CD4-positive, alpha-beta memory T cell (primary cell): ENCODE results near the gene CENPL. TPM values are rescaled to one million over a fixed set of nuclear protein-coding genes. Genes with fewer than 3 reads are reported as not detected.
A peak's percentile ranks its signal among the peaks of the same experiment; 100 is the strongest.
"Not testable (repeated sequence)": the region's sequence is repeated elsewhere in the genome, so short reads cannot be mapped to it uniquely, and the experiment has no call there.

Experiments
- CTCF ChIA-PET: fragments of 350-600 bp; sonication (Branson Sonifier 250); formaldehyde crosslinking; loops from one replicate; lab custom pipeline; 2021; ENCODE audit warnings: inconsistent platforms; ENCODE audit not compliant: partially characterized antibody; lab: Charles Lee
- POLR2A ChIA-PET: fragments of 350-600 bp; sonication (Branson Sonifier 250); formaldehyde crosslinking; loops from one replicate; lab custom pipeline; 2021; ENCODE audit not compliant: partially characterized antibody; lab: Charles Lee
- DNase-seq, 5 donors: peaks; one replicate each; pipeline versions ENCODE4 v3.0.0 to v3.0.0-alpha.2; 2020 to 2022; ENCODE audit warnings: mixed read lengths in 1 of 5
- H3K27ac ChIP-seq: one replicate; pipeline ENCODE4 v1.7.0; 2013; ENCODE audit warnings: low read depth, low read length
- H3K27me3 ChIP-seq: 2 replicates; pipeline ENCODE4 v1.7.0; 2013; ENCODE audit warnings: mild to moderate bottlenecking, low read length, moderate library complexity; ENCODE audit not compliant: insufficient read depth
- H3K36me3 ChIP-seq: 2 replicates; pipeline ENCODE4 v1.7.0; 2013; ENCODE audit warnings: mild to moderate bottlenecking, low read length, moderate library complexity; ENCODE audit not compliant: insufficient read depth
- H3K4me1 ChIP-seq: 2 replicates; pipeline ENCODE4 v1.7.0; 2013; ENCODE audit warnings: mild to moderate bottlenecking, low read length, moderate library complexity; ENCODE audit not compliant: insufficient read depth
- H3K4me3 ChIP-seq, 2 donors: one replicate each; pipeline ENCODE4 v1.7.0; 2013; ENCODE audit warnings: low read length in 2 of 2, mild to moderate bottlenecking in 1 of 2
- H3K9me3 ChIP-seq, 2 donors: one replicate each; pipeline ENCODE4 v1.7.0; 2013; ENCODE audit warnings: low read length in 2 of 2, control low read depth in 1 of 2; ENCODE audit not compliant: control insufficient read depth in 1 of 2
- H3K27ac Mint-ChIP-seq, 7 donors: one replicate each; pipeline ENCODE4 v1.8.0; 2020 to 2021; ENCODE audit warnings: mixed read lengths in 7 of 7, mild to moderate bottlenecking in 6 of 7, inconsistent platforms in 3 of 7, moderate library complexity in 3 of 7
- H3K27me3 Mint-ChIP-seq, 2 donors: one replicate each; pipeline ENCODE4 v1.8.0; 2020 to 2021; ENCODE audit warnings: mixed read lengths in 2 of 2
- H3K36me3 Mint-ChIP-seq, 2 donors: one replicate each; pipeline ENCODE4 v1.8.0; 2020 to 2021; ENCODE audit warnings: mixed read lengths in 2 of 2, inconsistent platforms in 1 of 2, mild to moderate bottlenecking in 1 of 2
- H3K4me1 Mint-ChIP-seq, 4 donors: one replicate each; pipeline ENCODE4 v1.8.0; 2020 to 2021; ENCODE audit warnings: mixed read lengths in 4 of 4, mild to moderate bottlenecking in 1 of 4
- H3K4me3 Mint-ChIP-seq, 8 donors: one replicate each; pipeline ENCODE4 v1.8.0; 2020 to 2021; ENCODE audit warnings: mixed read lengths in 8 of 8, mild to moderate bottlenecking in 7 of 8, moderate library complexity in 6 of 8, inconsistent platforms in 3 of 8
- H3K9me3 Mint-ChIP-seq, 8 donors: one replicate each; pipeline ENCODE4 v1.8.0; 2020 to 2021; ENCODE audit warnings: mixed read lengths in 8 of 8, mild to moderate bottlenecking in 5 of 8, inconsistent platforms in 3 of 8, moderate library complexity in 1 of 8
- intact Hi-C: fragments of 100-400 bp; cut with micrococcal nuclease; formaldehyde crosslinking; loops from one replicate; pipeline ENCODE4 v1.15.1; 2023
- polyA plus RNA-seq, 2 donors: library from polyadenylated mRNA; unstranded; fragments of 300-500 nt; fragmentation: Illumina TruSeq; gene quantifications; one replicate each; pipeline ENCODE4 v1.2.3, GENCODE V29; 2021
- total RNA-seq, 2 experiments: library from RNA; stranded (reverse); gene quantifications; one replicate each; pipeline ENCODE4 v1.2.3, GENCODE V29; 2021

The CENPL gene
- total and polyA plus RNA-seq, 4 experiments from 2014 or later = 6.1 to 10.2 (median 8.0) TPM

DNA sequence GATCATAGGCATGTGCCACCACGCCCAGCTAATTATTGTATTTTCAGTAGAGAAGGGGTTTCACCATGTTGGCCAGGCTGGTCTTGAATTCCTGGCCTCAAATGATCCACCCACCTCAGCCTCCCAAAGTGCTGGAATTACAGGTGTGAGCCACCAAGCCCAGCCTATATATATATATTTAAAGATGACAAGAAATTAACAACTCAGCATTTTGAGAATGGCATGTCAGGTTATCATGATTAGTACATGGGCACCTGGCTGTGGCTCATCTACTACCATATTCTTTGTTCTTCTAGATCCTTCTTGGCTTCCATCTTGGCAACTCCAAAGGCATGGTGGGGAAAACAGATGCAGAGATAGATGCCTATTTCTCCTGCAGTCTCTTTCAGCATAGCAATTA lies 24.7 kb downstream of the CENPL start:
- CTCF ChIA-PET, H3K27me3 ChIP-seq, POLR2A ChIA-PET, DNase-seq, intact Hi-C loops, H3K4me1 Mint-ChIP-seq, H3K27ac ChIP-seq, H3K36me3 ChIP-seq, H3K4me3 Mint-ChIP-seq, H3K4me3 ChIP-seq, H3K9me3 Mint-ChIP-seq, H3K9me3 ChIP-seq, H3K4me1 ChIP-seq, H3K27me3 Mint-ChIP-seq: not testable (repeated sequence)
- peak overlapping the region in 1 of 7 donors; percentile 25 for H3K27ac Mint-ChIP-seq
- H3K36me3 Mint-ChIP-seq = peaks cover 16 to 23% of the 10 kb centered on the region in 2 donors

DNA sequence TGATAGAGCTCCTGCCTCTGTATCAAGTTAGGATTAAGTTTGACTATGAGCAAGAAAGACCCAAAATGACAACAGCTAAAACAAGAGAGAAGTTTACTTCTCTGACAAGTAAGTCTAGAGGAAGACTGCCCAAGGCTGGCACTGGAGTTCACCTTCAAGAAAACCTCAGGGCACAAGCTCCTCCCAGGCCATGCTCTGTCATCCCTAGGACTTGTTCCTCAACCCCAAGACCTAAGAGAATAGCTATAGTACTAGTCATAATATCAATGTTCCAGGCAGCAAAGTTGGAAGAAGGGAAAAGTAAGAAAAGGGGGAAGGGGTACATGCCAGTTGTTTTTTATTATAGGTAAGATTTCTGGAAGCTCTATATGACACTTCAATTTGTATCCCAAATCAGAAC lies 26.6 kb downstream of the CENPL start:
- Mint-ChIP-seq H3K9me3 (peaks cover 0 to 8% (median 0%) of the 10 kb centered on the region in 8 donors), H3K27ac (peak overlapping the region in 1 of 7 donors; percentile 75), H3K4me3 (no peak overlapping the region), H3K4me1 (peaks cover 0 to 1% (median 0%) of the 10 kb centered on the region in 4 donors), H3K27me3 (no peaks in the 10 kb centered on the region), H3K36me3 (peaks cover 11 to 15% of the 10 kb centered on the region in 2 donors)
- no peak overlapping the region for H3K4me3 ChIP-seq
- peaks cover 4% of the 10 kb centered on the region for H3K36me3 ChIP-seq
- no peaks in the 10 kb centered on the region for H3K27me3 ChIP-seq
- no peak overlapping the region for H3K27ac ChIP-seq
- H3K4me1 ChIP-seq = no peaks in the 10 kb centered on the region
- CTCF ChIA-PET = no interaction called here
- H3K9me3 ChIP-seq = no peaks in the 10 kb centered on the region
- no peak for DNase-seq
- intact Hi-C loops = no loop called here
- POLR2A ChIA-PET = interaction anchor here (0.6 kb wide), 1 partner anchor 1991 kb away, joined by 3 read pairs; no protein-coding TSS in a partner anchor

DNA sequence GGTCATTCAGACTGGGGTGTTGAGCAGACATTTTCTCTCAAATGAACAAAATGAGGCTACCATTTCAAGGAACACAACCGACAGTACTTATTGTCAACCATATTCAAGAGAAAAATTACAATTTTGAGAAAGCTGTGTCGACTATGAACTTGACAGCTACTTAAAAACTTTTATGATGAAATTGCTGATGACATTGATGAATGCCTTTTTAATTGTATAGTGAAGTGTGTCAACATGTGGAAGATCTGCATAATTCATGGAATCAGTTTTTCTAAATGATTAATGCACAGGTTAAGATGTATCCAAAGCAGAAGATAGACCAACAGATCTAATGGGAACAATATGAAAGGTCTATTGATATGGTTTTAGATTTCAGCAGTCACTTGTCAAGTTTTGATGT lies 34.8 kb downstream of the CENPL start:
- Histone ChIP-seq H3K36me3 (peaks cover 7% of the 10 kb centered on the region), H3K4me3 (no peak overlapping the region), H3K4me1 (no peaks in the 10 kb centered on the region), H3K27ac (no peak overlapping the region), H3K27me3 (no peaks in the 10 kb centered on the region), H3K9me3 (no peaks in the 10 kb centered on the region)
- peaks cover 0 to 4% (median 0%) of the 10 kb centered on the region in 4 donors for H3K4me1 Mint-ChIP-seq
- intact Hi-C loops = no loop called here
- CTCF ChIA-PET = no interaction called here
- H3K4me3 Mint-ChIP-seq = no peak overlapping the region
- peak overlapping the region in 2 of 7 donors; percentile 9 to 38 for H3K27ac Mint-ChIP-seq
- H3K27me3 Mint-ChIP-seq = no peaks in the 10 kb centered on the region
- H3K9me3 Mint-ChIP-seq = peaks cover 0 to 2% (median 0%) of the 10 kb centered on the region in 8 donors
- POLR2A ChIA-PET = no interaction called here
- DNase-seq = no peak
- peaks cover 16 to 22% of the 10 kb centered on the region in 2 donors for H3K36me3 Mint-ChIP-seq

DNA sequence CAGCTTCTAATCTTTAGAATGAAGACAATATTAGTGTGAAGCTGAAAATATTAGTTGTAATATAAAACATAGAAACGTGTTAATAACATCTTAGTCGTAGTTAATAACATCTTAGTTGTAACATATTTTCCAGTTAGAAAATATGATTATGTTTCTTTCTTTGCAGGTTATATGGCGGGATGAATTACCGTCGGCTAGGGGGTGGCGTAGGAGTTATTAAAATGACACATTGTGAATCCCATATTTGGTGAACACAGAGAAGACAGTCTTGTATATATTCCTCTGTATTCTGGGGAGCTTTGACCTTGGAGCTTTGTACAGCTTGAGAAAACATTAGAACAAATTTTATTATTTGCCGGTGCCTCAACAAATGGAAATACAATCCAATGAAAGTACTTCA lies 39.7 kb downstream of the CENPL start:
- H3K36me3 ChIP-seq = peaks cover 36% of the 10 kb centered on the region
- no peaks in the 10 kb centered on the region for H3K9me3 ChIP-seq
- no peak overlapping the region for H3K4me3 Mint-ChIP-seq
- H3K27ac Mint-ChIP-seq = no peak overlapping the region
- CTCF ChIA-PET = interaction anchor here (0.7 kb wide), 1 partner anchor 356 kb away, joined by 3 read pairs; no protein-coding TSS in a partner anchor
- peaks cover 37 to 62% of the 10 kb centered on the region in 2 donors for H3K36me3 Mint-ChIP-seq
- DNase-seq = no peak
- no peak overlapping the region for H3K27ac ChIP-seq
- no peaks in the 10 kb centered on the region for H3K9me3 Mint-ChIP-seq
- intact Hi-C loops = no loop called here
- no peaks in the 10 kb centered on the region for H3K4me1 ChIP-seq
- no peak overlapping the region for H3K4me3 ChIP-seq
- POLR2A ChIA-PET = no interaction called here
- H3K27me3 ChIP-seq = no peaks in the 10 kb centered on the region
- H3K4me1 Mint-ChIP-seq = peaks cover 0 to 2% (median 0%) of the 10 kb centered on the region in 4 donors
- H3K27me3 Mint-ChIP-seq = no peaks in the 10 kb centered on the region

DNA sequence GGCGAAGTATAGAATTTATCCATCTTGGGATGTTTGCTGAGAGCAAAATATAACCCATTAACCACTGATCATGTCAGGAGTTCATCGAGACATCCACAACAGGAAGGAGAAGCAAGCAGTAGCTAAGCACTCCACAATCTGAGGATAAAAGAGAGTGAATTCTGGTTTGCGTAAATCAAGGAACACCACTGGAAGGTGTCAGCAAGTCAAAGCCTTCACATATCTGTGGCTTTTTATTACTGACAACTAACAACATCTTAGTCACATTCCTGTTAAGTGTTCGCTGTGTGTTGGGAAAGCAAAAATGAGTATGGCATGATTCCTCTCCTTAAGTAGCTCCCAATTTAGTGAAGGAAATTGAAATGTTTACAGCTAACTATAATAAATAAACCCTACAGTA lies 44.7 kb downstream of the CENPL start:
- no peaks in the 10 kb centered on the region for H3K27me3 Mint-ChIP-seq
- H3K4me3 ChIP-seq = no peak overlapping the region
- POLR2A ChIA-PET = interaction anchor here (0.9 kb wide), 1 partner anchor 8 kb away, joined by 3 read pairs; no protein-coding TSS in a partner anchor

DNA sequence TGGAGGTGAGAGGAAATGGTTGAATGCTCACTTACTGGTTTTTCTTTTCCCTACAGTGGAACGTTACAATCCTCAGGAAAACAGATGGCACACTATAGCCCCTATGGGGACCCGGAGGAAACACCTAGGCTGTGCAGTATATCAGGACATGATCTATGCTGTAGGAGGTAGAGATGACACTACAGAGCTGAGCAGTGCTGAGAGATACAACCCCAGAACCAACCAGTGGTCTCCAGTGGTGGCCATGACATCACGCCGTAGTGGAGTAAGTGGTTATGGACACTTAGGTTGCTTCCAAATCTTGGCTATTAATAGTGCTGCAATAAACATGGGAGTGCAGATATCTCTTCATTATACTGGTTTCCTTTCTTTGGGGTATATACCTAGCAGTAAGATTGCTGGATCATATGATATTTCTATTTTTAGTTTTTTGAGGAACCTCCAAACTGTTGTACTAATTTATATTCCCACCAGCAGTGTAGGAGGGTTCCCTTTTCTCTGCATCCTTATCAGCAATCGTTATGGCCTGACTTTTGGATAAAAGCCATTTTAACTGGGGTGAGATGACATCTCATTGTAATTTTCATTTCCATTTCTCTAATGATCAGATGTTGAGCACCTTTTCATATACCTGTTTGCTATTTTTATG lies 49.0 kb downstream of the CENPL start:
- no peak for DNase-seq
- Mint-ChIP-seq H3K4me3 (no peak overlapping the region), H3K9me3 (no peaks in the 10 kb centered on the region), H3K27me3 (no peaks in the 10 kb centered on the region), H3K27ac (peak overlapping the region in 3 of 7 donors; percentile 34 to 84 (median 58)), H3K4me1 (peaks cover 0 to 8% (median 4%) of the 10 kb centered on the region in 4 donors), H3K36me3 (peaks cover 60 to 77% of the 10 kb centered on the region in 2 donors)
- Histone ChIP-seq H3K27me3 (no peaks in the 10 kb centered on the region), H3K4me3 (no peak overlapping the region), H3K4me1 (no peaks in the 10 kb centered on the region), H3K27ac (no peak overlapping the region), H3K36me3 (peaks cover 30% of the 10 kb centered on the region), H3K9me3 (no peaks in the 10 kb centered on the region)
- ChIA-PET POLR2A (no interaction called here), CTCF (no interaction called here)
- intact Hi-C loops = loop anchor here (5.0 kb wide), 1 partner anchor 343 kb away; no protein-coding TSS in a partner anchor

More for the DNA sequence above, 44.7 kb downstream of the CENPL start:
- no peaks in the 10 kb centered on the region for H3K27me3 ChIP-seq
- Mint-ChIP-seq H3K4me3 (no peak overlapping the region), H3K9me3 (no peaks in the 10 kb centered on the region), H3K36me3 (peaks cover 65 to 86% of the 10 kb centered on the region in 2 donors), H3K4me1 (peaks cover 0 to 6% (median 2%) of the 10 kb centered on the region in 4 donors), H3K27ac (peak overlapping the region in 2 of 7 donors; percentile 42 to 74)
- no peak for DNase-seq
- no peaks in the 10 kb centered on the region for H3K4me1 ChIP-seq
- no peak overlapping the region for H3K27ac ChIP-seq
- no peaks in the 10 kb centered on the region for H3K9me3 ChIP-seq
- H3K36me3 ChIP-seq = peaks cover 47% of the 10 kb centered on the region
- intact Hi-C loops = loop anchor here (5.0 kb wide), 1 partner anchor 348 kb away; no protein-coding TSS in a partner anchor
- CTCF ChIA-PET = interaction anchor here (1.4 kb wide), 1 partner anchor 350 kb away, joined by 8 read pairs; no protein-coding TSS in a partner anchor

DNA sequence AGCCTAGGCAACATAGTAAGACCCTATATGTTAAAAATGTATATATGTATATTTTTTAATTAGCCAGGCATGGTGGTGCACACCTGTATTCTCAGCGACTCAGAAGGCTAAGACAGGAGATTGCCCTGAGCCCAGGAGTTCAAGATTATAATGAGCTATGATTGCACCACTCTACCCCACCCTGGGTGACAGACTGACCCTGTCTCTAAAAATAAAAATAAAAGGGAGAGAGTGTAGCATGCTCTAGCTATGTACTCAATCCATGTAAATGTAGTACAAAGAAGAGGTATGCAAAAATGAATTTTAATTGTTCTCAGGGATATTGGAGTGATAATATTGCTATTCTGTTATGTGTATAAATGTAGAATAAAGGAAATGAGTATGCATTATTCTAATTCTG lies 53.1 kb downstream of the CENPL start:
- Histone ChIP-seq H3K36me3 (peaks cover 20% of the 10 kb centered on the region), H3K9me3 (no peaks in the 10 kb centered on the region), H3K27me3 (no peaks in the 10 kb centered on the region), H3K4me3 (no peak overlapping the region), H3K4me1 (peaks cover 19% of the 10 kb centered on the region), H3K27ac (no peak overlapping the region)
- peaks cover 17 to 25% (median 22%) of the 10 kb centered on the region in 4 donors for H3K4me1 Mint-ChIP-seq
- ChIA-PET POLR2A (interaction anchor here (1.2 kb wide), 1 partner anchor 9 kb away, joined by 3 read pairs; no protein-coding TSS in a partner anchor), CTCF (interaction anchor here (1.0 to 2.6 kb wide), 2 partner anchors 54 to 341 kb away, joined by 3 to 11 read pairs; no protein-coding TSS in a partner anchor)
- H3K4me3 Mint-ChIP-seq = no peak overlapping the region
- H3K9me3 Mint-ChIP-seq = no peaks in the 10 kb centered on the region
- H3K36me3 Mint-ChIP-seq = peaks cover 36 to 55% of the 10 kb centered on the region in 2 donors
- no peak for DNase-seq
- H3K27ac Mint-ChIP-seq = peak overlapping the region in 2 of 7 donors; percentile 14 to 48
- intact Hi-C loops = no loop called here
- H3K27me3 Mint-ChIP-seq = no peaks in the 10 kb centered on the region
